RWPE2 (cell line): ENCODE results near the gene CFAP100.

Source experiments
- ATAC-seq: fragments of 200-7000 bp; cut with Tn5 transposase; 3 replicates; pipeline ENCODE4 v1.9.1; 2021; ENCODE audit warnings: low read depth
- DNase-seq: peaks from one replicate; pipeline ENCODE4 v3.0.0-alpha.2; 2020; ENCODE audit warnings: low spot score
- H3K27ac ChIP-seq: fragments of 450-650 bp; 2 replicates; pipeline ENCODE4 v1.5.1; 2017; ENCODE audit warnings: mild to moderate bottlenecking; ENCODE audit not compliant: poor library complexity, severe bottlenecking
- H3K27me3 ChIP-seq: fragments of 250-450 bp; sonication (Bioruptor Pico); 2 replicates; pipeline ENCODE4 v1.5.1; 2021; ENCODE audit warnings: mild to moderate bottlenecking, moderate library complexity; ENCODE audit not compliant: insufficient read depth, poor library complexity, severe bottlenecking
- H3K36me3 ChIP-seq: fragments of 250-450 bp; sonication (Bioruptor Pico); 2 replicates; pipeline ENCODE4 v1.5.1; 2020; ENCODE audit warnings: low read depth, mild to moderate bottlenecking, moderate library complexity
- H3K4me1 ChIP-seq: fragments of 250-450 bp; sonication (Bioruptor Pico); 2 replicates; pipeline ENCODE4 v1.5.1; 2021; ENCODE audit warnings: mild to moderate bottlenecking, moderate library complexity; ENCODE audit not compliant: insufficient read depth, poor library complexity, severe bottlenecking
- H3K4me3 ChIP-seq: fragments of 250-450 bp; sonication (Bioruptor Pico); 2 replicates; pipeline ENCODE4 v1.5.1; 2021; ENCODE audit warnings: mild to moderate bottlenecking, moderate library complexity; ENCODE audit not compliant: severe bottlenecking
- H3K9me3 ChIP-seq: fragments of 250-450 bp; sonication (Bioruptor Pico); 2 replicates; pipeline ENCODE4 v1.5.1; 2021; ENCODE audit warnings: mild to moderate bottlenecking, moderate library complexity; ENCODE audit not compliant: severe bottlenecking
- CTCF ChIP-seq: fragments of 450-650 bp; IDR thresholded peaks from one replicate; pipeline ENCODE4 v1.5.1; 2017; ENCODE audit warnings: mild to moderate bottlenecking, moderate library complexity; ENCODE audit not compliant: poor library complexity, severe bottlenecking

CFAP100 gene

GRCh38 chr3:126413693-126414080 lies 19.0 kb downstream of the CFAP100 start:
- DNase-seq (no peak), ATAC-seq (no peak)
- Histone ChIP-seq H3K4me1 (no peaks in the 10 kb centered on the region), H3K27ac (no peak overlapping the region), H3K4me3 (no peak overlapping the region), H3K9me3 (no peaks in the 10 kb centered on the region), H3K36me3 (no peaks in the 10 kb centered on the region), H3K27me3 (peaks cover 4% of the 10 kb centered on the region)
- TF ChIP-seq CTCF: no peak

- Histone ChIP-seq H3K4me3 (no peak overlapping the region), H3K27ac (no peak overlapping the region), H3K9me3 (no peaks in the 10 kb centered on the region), H3K27me3 (peaks cover 4% of the 10 kb centered on the region), H3K36me3 (no peaks in the 10 kb centered on the region), H3K4me1 (no peaks in the 10 kb centered on the region)
- DNase-seq (no peak), ATAC-seq (no peak)
- TF ChIP-seq CTCF: no peak
These were observed 19.7 kb downstream of the CFAP100 start for GRCh38 chr3:126414406-126414805.

- ATAC-seq (no peak), DNase-seq (no peak)
- Histone ChIP-seq H3K27ac (no peak overlapping the region), H3K4me3 (no peak overlapping the region), H3K36me3 (no peaks in the 10 kb centered on the region), H3K27me3 (peaks cover 4% of the 10 kb centered on the region), H3K9me3 (no peaks in the 10 kb centered on the region), H3K4me1 (peaks cover 6% of the 10 kb centered on the region)
- TF ChIP-seq CTCF: no peak
These were observed 20.4 kb downstream of the CFAP100 start for GRCh38 chr3:126414961-126415660.

GRCh38 chr3:126415661-126416591 lies 21.2 kb downstream of the CFAP100 start:
- H3K4me1 ChIP-seq: peaks cover 11% of the 10 kb centered on the region

More at GRCh38 chr3:126415661-126416591, 21.2 kb downstream of the CFAP100 start:
- Histone ChIP-seq H3K9me3 (no peaks in the 10 kb centered on the region), H3K27ac (no peak overlapping the region), H3K36me3 (no peaks in the 10 kb centered on the region), H3K4me3 (no peak overlapping the region), H3K27me3 (peaks cover 4% of the 10 kb centered on the region)
- ATAC-seq (no peak), DNase-seq (peak; percentile 57)
- no peak for TF ChIP-seq CTCF
